ENCODE data around the gene CHRNA1. TPM values are rescaled to one million over a fixed set of nuclear protein-coding genes. Genes with fewer than 3 reads are reported as not detected.

CHRNA1 gene
- total RNA-seq, 1 experiment from 2014 or later = not detected

DNA sequence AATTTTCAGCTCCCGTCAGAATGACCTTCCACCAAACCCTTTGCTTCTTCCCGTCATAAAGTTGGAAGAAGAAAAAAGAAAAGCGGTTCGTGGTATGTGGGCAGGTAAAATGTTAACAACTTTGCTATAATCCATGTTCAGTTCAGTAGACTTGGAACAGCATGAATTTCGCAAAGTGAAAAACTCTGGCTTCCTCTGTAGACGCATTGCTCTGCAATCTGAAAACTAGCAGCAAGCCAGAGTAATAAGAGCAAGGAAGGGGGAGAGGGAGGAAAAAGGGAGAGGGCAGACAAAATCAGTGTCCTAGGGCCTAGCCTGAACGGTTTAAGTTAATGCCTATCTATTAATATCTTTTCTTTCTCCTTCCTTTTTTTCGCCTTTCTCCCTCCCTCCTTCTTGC lies 26.7 kb upstream of the CHRNA1 start:
- ChIA-PET CTCF (no interaction called here), POLR2A (ENCODE audit: unreplicated experiment) (no interaction called here)
- no peak for TF ChIP-seq EZH2 (IDR thresholded peaks at IDR 0.05; ENCODE audit: low read depth)
- TF ChIP-seq, protein P1, sequence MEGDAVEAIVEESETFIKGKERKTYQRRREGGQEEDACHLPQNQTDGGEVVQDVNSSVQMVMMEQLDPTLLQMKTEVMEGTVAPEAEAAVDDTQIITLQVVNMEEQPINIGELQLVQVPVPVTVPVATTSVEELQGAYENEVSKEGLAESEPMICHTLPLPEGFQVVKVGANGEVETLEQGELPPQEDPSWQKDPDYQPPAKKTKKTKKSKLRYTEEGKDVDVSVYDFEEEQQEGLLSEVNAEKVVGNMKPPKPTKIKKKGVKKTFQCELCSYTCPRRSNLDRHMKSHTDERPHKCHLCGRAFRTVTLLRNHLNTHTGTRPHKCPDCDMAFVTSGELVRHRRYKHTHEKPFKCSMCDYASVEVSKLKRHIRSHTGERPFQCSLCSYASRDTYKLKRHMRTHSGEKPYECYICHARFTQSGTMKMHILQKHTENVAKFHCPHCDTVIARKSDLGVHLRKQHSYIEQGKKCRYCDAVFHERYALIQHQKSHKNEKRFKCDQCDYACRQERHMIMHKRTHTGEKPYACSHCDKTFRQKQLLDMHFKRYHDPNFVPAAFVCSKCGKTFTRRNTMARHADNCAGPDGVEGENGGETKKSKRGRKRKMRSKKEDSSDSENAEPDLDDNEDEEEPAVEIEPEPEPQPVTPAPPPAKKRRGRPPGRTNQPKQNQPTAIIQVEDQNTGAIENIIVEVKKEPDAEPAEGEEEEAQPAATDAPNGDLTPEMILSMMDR (conservative IDR thresholded peaks at IDR 0.05) = no peak
- Histone ChIP-seq H3K79me2 (ENCODE audit: low read depth) (no peaks in the 10 kb centered on the region), H3F3A (ENCODE audit: insufficient read depth, low read depth) (no peaks in the 10 kb centered on the region), H2AFZ (no peak overlapping the region), H3K27ac (no peak overlapping the region), H4K20me1 (ENCODE audit: insufficient read depth) (no peaks in the 10 kb centered on the region), H3K9me2 (ENCODE audit: insufficient read depth) (no peaks in the 10 kb centered on the region), H3K4me2 (no peak overlapping the region), H3K9me3 (ENCODE audit: insufficient read depth, low read depth) (no peaks in the 10 kb centered on the region), H3K36me3 (ENCODE audit: low read depth) (no peaks in the 10 kb centered on the region), H3K4me3 (no peak overlapping the region), H3K4me1 (replicated peaks; ENCODE audit: insufficient read depth) (no peaks in the 10 kb centered on the region), H3K27me3 (ENCODE audit: insufficient read depth, low read depth) (no peaks in the 10 kb centered on the region)
- DNase-seq = no peak
- intact Hi-C loops (cut with micrococcal nuclease; ENCODE audit: unreplicated experiment) = no loop called here
- BruUV-seq (replicated peaks) = no TSS peak

- Histone ChIP-seq H3K27me3 (ENCODE audit: insufficient read depth, low read depth) (no peaks in the 10 kb centered on the region), H3K9me2 (ENCODE audit: insufficient read depth) (no peaks in the 10 kb centered on the region), H3K27ac (no peak overlapping the region), H4K20me1 (ENCODE audit: insufficient read depth) (no peaks in the 10 kb centered on the region), H3K9me3 (ENCODE audit: insufficient read depth, low read depth) (no peaks in the 10 kb centered on the region), H3K4me3 (no peak overlapping the region), H3K4me1 (replicated peaks; ENCODE audit: insufficient read depth) (no peaks in the 10 kb centered on the region), H3K36me3 (ENCODE audit: low read depth) (no peaks in the 10 kb centered on the region), H2AFZ (no peak overlapping the region), H3F3A (ENCODE audit: insufficient read depth, low read depth) (no peaks in the 10 kb centered on the region), H3K79me2 (ENCODE audit: low read depth) (no peaks in the 10 kb centered on the region), H3K4me2 (no peak overlapping the region)
- ChIA-PET CTCF (no interaction called here), POLR2A (ENCODE audit: unreplicated experiment) (no interaction called here)
- intact Hi-C loops (cut with micrococcal nuclease; ENCODE audit: unreplicated experiment) = no loop called here
- no peak for DNase-seq
- no TSS peak for BruUV-seq (replicated peaks)
- no peak for TF ChIP-seq EZH2 (IDR thresholded peaks at IDR 0.05; ENCODE audit: low read depth)
- TF ChIP-seq, protein P1 (conservative IDR thresholded peaks at IDR 0.05) = no peak
Measured at GRCh38 chr2:174789001-174789400, 24.7 kb upstream of the CHRNA1 start.

- Histone ChIP-seq H3K4me2 (no peak overlapping the region), H3K9me2 (ENCODE audit: insufficient read depth) (no peaks in the 10 kb centered on the region), H3K27me3 (ENCODE audit: insufficient read depth, low read depth) (no peaks in the 10 kb centered on the region), H3K4me3 (no peak overlapping the region), H3K27ac (no peak overlapping the region), H3K9me3 (ENCODE audit: insufficient read depth, low read depth) (no peaks in the 10 kb centered on the region), H3F3A (ENCODE audit: insufficient read depth, low read depth) (no peaks in the 10 kb centered on the region), H4K20me1 (ENCODE audit: insufficient read depth) (no peaks in the 10 kb centered on the region), H3K4me1 (replicated peaks; ENCODE audit: insufficient read depth) (no peaks in the 10 kb centered on the region), H2AFZ (no peak overlapping the region), H3K79me2 (ENCODE audit: low read depth) (no peaks in the 10 kb centered on the region), H3K36me3 (ENCODE audit: low read depth) (no peaks in the 10 kb centered on the region)
- no peak for TF ChIP-seq EZH2 (IDR thresholded peaks at IDR 0.05; ENCODE audit: low read depth)
- TF ChIP-seq, protein P1 (conservative IDR thresholded peaks at IDR 0.05) = no peak
- DNase-seq = no peak
- CTCF ChIA-PET = no interaction called here
- no TSS peak for BruUV-seq (replicated peaks)
- intact Hi-C loops (cut with micrococcal nuclease; ENCODE audit: unreplicated experiment) = no loop called here
- POLR2A ChIA-PET (ENCODE audit: unreplicated experiment) = no interaction called here
Measured at GRCh38 chr2:174788291-174788929, 24.1 kb upstream of the CHRNA1 start.

All from PC-9 (cell line).